HCT116 (cell line): Measurements from ENCODE around the gene AGAP1. TPM values are rescaled to one million over a fixed set of nuclear protein-coding genes. Genes with fewer than 3 reads are reported as not detected.

Experiments used
- ATAC-seq: fragments of 200-7000 bp; cut with Tn5 transposase; 2 replicates; pipeline ENCODE4 v1.9.1; 2020; ENCODE audit warnings: mild to moderate bottlenecking, moderate library complexity
- BruUV-seq: library from RNA; stranded (reverse); fragments of 400-500 nt; replicated peaks from 2 replicates; lab custom pipeline; 2021; lab: Mats Ljungman, UMichigan
- CTCF ChIA-PET: fragments of 300-600 bp; sonication (Branson Sonifier 250); formaldehyde crosslinking; loops from one replicate; lab custom pipeline; 2021; ENCODE audit warnings: antibody characterized with exemption; lab: Charles Lee
- POLR2A ChIA-PET: fragments of 300-600, 350-600 bp; sonication (Branson Sonifier 250); formaldehyde crosslinking; loops from one replicate; lab custom pipeline; 2021; ENCODE audit warnings: antibody characterized with exemption; lab: Charles Lee
- RAD21 ChIA-PET, 2 experiments: fragments of 300-600 bp; sonication (Branson Sonifier 250); formaldehyde crosslinking; loops; one replicate each; lab custom pipeline; 2023; ENCODE audit warnings: low total read pairs in 2 of 2; ENCODE audit not compliant: uncharacterized antibody in 2 of 2, unreplicated experiment in 2 of 2, low non-redundant PET in 1 of 2; lab: Charles Lee
- DNase-seq: peaks from one replicate; pipeline ENCODE4 v3.0.0-alpha.2; 2010; ENCODE audit warnings: low read depth, low spot score
- H2AFZ ChIP-seq: fragments of 200-600 bp; shearing (Covaris generic), sonication (generic); 2 replicates; pipeline ENCODE4 v1.6.1; 2017; ENCODE audit warnings: low read depth, mixed run types, mixed read lengths, antibody characterized with exemption, low read length; ENCODE audit not compliant: poor library complexity, severe bottlenecking
- H3K27ac ChIP-seq: 2 replicates; pipeline ENCODE4 v1.5.1; 2012; ENCODE audit warnings: low read depth, low read length
- H3K27me3 ChIP-seq: fragments of 200-600 bp; sonication (generic); 2 replicates; pipeline ENCODE4 v1.6.1; 2016; ENCODE audit warnings: mixed run types, low read length, mixed read lengths; ENCODE audit not compliant: insufficient read depth
- H3K36me3 ChIP-seq, 2 experiments: fragments of 200-500 bp in 1 of 2; fragments of 200-600 bp in 1 of 2; sonication (Bioruptor generic) in 1 of 2; sonication (generic) in 1 of 2; 2 replicates each; pipeline versions ENCODE4 v1.5.1 to v1.6.1; 2014 to 2016; ENCODE audit warnings: low read length in 2 of 2, inconsistent platforms in 1 of 2, mixed read lengths in 1 of 2, mixed run types in 1 of 2; ENCODE audit not compliant: insufficient read depth in 2 of 2, control insufficient read depth in 1 of 2
- H3K4me1 ChIP-seq, 2 experiments: fragments of 200-600 bp in 1 of 2; sonication (generic) in 1 of 2; 2 replicates each; pipeline versions ENCODE4 v1.5.1 to v1.6.1; 2012 to 2017; ENCODE audit warnings: low read length in 2 of 2, inconsistent platforms in 1 of 2, mild to moderate bottlenecking in 1 of 2, mixed read lengths in 1 of 2, mixed run types in 1 of 2, moderate library complexity in 1 of 2; ENCODE audit not compliant: insufficient read depth in 2 of 2, control insufficient read depth in 1 of 2
- H3K4me2 ChIP-seq: fragments of 200-600 bp; sonication (generic); 2 replicates; pipeline ENCODE4 v1.6.1; 2017; ENCODE audit warnings: mixed run types, low read length, mixed read lengths
- H3K4me3 ChIP-seq, 2 experiments: fragments of 200-600 bp in 1 of 2; sonication (generic) in 1 of 2; replicated peaks in 1 of 2; 2 replicates each; pipeline ENCODE4 v1.5.1; 2011 to 2016; ENCODE audit warnings: low read length in 2 of 2, control low read depth in 1 of 2, low read depth in 1 of 2, mild to moderate bottlenecking in 1 of 2, mixed read lengths in 1 of 2, mixed run types in 1 of 2
- H3K79me2 ChIP-seq: fragments of 200-600 bp; sonication (generic); 2 replicates; pipeline ENCODE4 v1.6.1; 2017; ENCODE audit warnings: mild to moderate bottlenecking, mixed run types, low read length, moderate library complexity, mixed read lengths; ENCODE audit not compliant: insufficient read depth
- H3K9ac ChIP-seq: fragments of 200-600 bp; sonication (generic); 2 replicates; pipeline ENCODE4 v1.6.1; 2016; ENCODE audit warnings: low read length, mixed read lengths
- H3K9me2 ChIP-seq: fragments of 200-600 bp; sonication (generic), shearing (Covaris generic); 2 replicates; pipeline ENCODE4 v1.6.1; 2017; ENCODE audit warnings: mixed run types, mild to moderate bottlenecking, moderate library complexity; ENCODE audit not compliant: insufficient read depth
- H3K9me3 ChIP-seq, 2 experiments: fragments of 200-500 bp in 1 of 2; fragments of 200-600 bp in 1 of 2; sonication (Bioruptor generic) in 1 of 2; sonication (generic) in 1 of 2; 2 replicates each; pipeline ENCODE4 v1.6.1; 2014 to 2017; ENCODE audit warnings: low read length in 2 of 2, mixed read lengths in 2 of 2, inconsistent platforms in 1 of 2, low read depth in 1 of 2, mild to moderate bottlenecking in 1 of 2, mixed run types in 1 of 2, moderate library complexity in 1 of 2; ENCODE audit not compliant: control insufficient read depth in 1 of 2, insufficient read depth in 1 of 2
- H4K20me1 ChIP-seq: fragments of 200-600 bp; sonication (generic), shearing (Covaris generic); 2 replicates; pipeline ENCODE4 v1.6.1; 2017; ENCODE audit warnings: mixed run types, mild to moderate bottlenecking, moderate library complexity; ENCODE audit not compliant: insufficient read depth
- EGR1 ChIP-seq: IDR thresholded peaks from 2 replicates; pipeline ENCODE4 v1.6.1; 2012; ENCODE audit warnings: low read depth
- JUND ChIP-seq: IDR thresholded peaks from 2 replicates; pipeline ENCODE4 v1.6.1; 2012
- POLR2A ChIP-seq: IDR thresholded peaks from 2 replicates; pipeline ENCODE4 v1.7.0; 2011; ENCODE audit warnings: borderline replicate concordance; ENCODE audit not compliant: insufficient read depth, insufficient read length; ENCODE audit errors: extremely low read depth
- SRF ChIP-seq: IDR thresholded peaks from 2 replicates; pipeline ENCODE4 v1.6.1; 2012; ENCODE audit warnings: low read depth
- TCF7L2 ChIP-seq: IDR thresholded peaks from 2 replicates; pipeline ENCODE4 v1.7.0; 2011; ENCODE audit warnings: borderline replicate concordance, inconsistent platforms; ENCODE audit not compliant: insufficient read depth, insufficient read length; ENCODE audit errors: extremely low read depth
- YY1 ChIP-seq: IDR thresholded peaks from 2 replicates; pipeline ENCODE4 v1.6.1; 2011; ENCODE audit warnings: low read length, low read depth, moderate library complexity, mild to moderate bottlenecking; ENCODE audit not compliant: insufficient replicate concordance; ENCODE audit errors: extremely low read depth
- intact Hi-C: fragments of 100-400 bp; cut with micrococcal nuclease; formaldehyde crosslinking; loops from 2 replicates; pipeline ENCODE4 v1.10.0; 2022
- total RNA-seq: library from RNA; stranded (reverse); gene quantifications from one replicate; pipeline ENCODE4 v1.2.1, GENCODE V29; 2021; ENCODE audit not compliant: unreplicated experiment

AGAP1 gene
- total RNA-seq, 1 experiment from 2014 or later = 43.8 TPM

- TF ChIP-seq YY1 = no peak
Measured at GRCh38 chr2:235563056-235563910, 69.4 kb downstream of the AGAP1 start (continued).

GRCh38 chr2:235564066-235564465, 70.2 kb downstream of the AGAP1 start:
- ChIA-PET CTCF (no interaction called here), RAD21 (no interaction called here), POLR2A (no interaction called here)
- Histone ChIP-seq H3K36me3 (peaks cover 0 to 10% of the 10 kb centered on the region in 2 experiments; a peak in 1 of 4 replicates), H3K9me2 (no peaks in the 10 kb centered on the region), H3K4me2 (no peak overlapping the region), H3K4me3 (no peak overlapping the region), H3K9ac (no peak overlapping the region), H3K4me1 (peaks cover 0 to 10% of the 10 kb centered on the region in 2 experiments; a peak in 1 of 4 replicates), H3K27ac (no peak overlapping the region), H3K27me3 (no peaks in the 10 kb centered on the region), H4K20me1 (peaks cover 12% of the 10 kb centered on the region; the same call in 1 of the 2 replicates), H2AFZ (no peak overlapping the region), H3K79me2 (peaks cover 96% of the 10 kb centered on the region), H3K9me3 (peaks cover 0 to 10% of the 10 kb centered on the region in 2 experiments; a peak in 1 of 4 replicates)
- DNase-seq = no peak
- BruUV-seq = no TSS peak
- ATAC-seq = no peak
- TF ChIP-seq JUND (no peak), EGR1 (no peak), SRF (no peak), POLR2A (no peak), TCF7L2 (no peak)
- intact Hi-C loops = no loop called here
